ENCODE data around the gene ETFA.

ETFA gene

GRCh38 chr15:76217029-76217881 lies 94.0 kb downstream of the ETFA start:
- no peak overlapping the region for H3K4me3 ChIP-seq (ENCODE audit: low read length)
- no peak for TF ChIP-seq ZNF274 (IDR thresholded peaks at IDR 0.05; ENCODE audit: low read depth, low read length)

- no peak for TF ChIP-seq ZNF274 (IDR thresholded peaks at IDR 0.05; ENCODE audit: low read depth, low read length)
- no peak overlapping the region for H3K4me3 ChIP-seq (ENCODE audit: low read length)
Measured at GRCh38 chr15:76215634-76216033, 95.6 kb downstream of the ETFA start.

GRCh38 chr15:76209942-76210341 lies 101.3 kb downstream of the ETFA start:
- no peak overlapping the region for H3K4me3 ChIP-seq (ENCODE audit: low read length)
- TF ChIP-seq ZNF274 (IDR thresholded peaks at IDR 0.05; ENCODE audit: low read depth, low read length), result no peak

- H3K4me3 ChIP-seq (ENCODE audit: low read length), result no peak overlapping the region
- TF ChIP-seq ZNF274 (IDR thresholded peaks at IDR 0.05; ENCODE audit: low read depth, low read length), result no peak
Measured at GRCh38 chr15:76209523-76209922, 101.7 kb downstream of the ETFA start.

- no peak overlapping the region for H3K4me3 ChIP-seq (ENCODE audit: low read length)
- no peak for TF ChIP-seq ZNF274 (IDR thresholded peaks at IDR 0.05; ENCODE audit: low read depth, low read length)
Measured at GRCh38 chr15:76208786-76209424, 102.4 kb downstream of the ETFA start.

GRCh38 chr15:76208084-76208785 lies 103.0 kb downstream of the ETFA start:
- H3K4me3 ChIP-seq (ENCODE audit: low read length), result no peak overlapping the region
- no peak for TF ChIP-seq ZNF274 (IDR thresholded peaks at IDR 0.05; ENCODE audit: low read depth, low read length)

- no peak for TF ChIP-seq ZNF274 (IDR thresholded peaks at IDR 0.05; ENCODE audit: low read depth, low read length)
- H3K4me3 ChIP-seq (ENCODE audit: low read length), result no peak overlapping the region
Measured at GRCh38 chr15:76206325-76206976, 104.8 kb downstream of the ETFA start.

- H3K4me3 ChIP-seq (ENCODE audit: low read length), result no peak overlapping the region
- no peak for TF ChIP-seq ZNF274 (IDR thresholded peaks at IDR 0.05; ENCODE audit: low read depth, low read length)
Measured at GRCh38 chr15:76204916-76205460, 106.3 kb downstream of the ETFA start.

GRCh38 chr15:76204109-76204845 lies 107.0 kb downstream of the ETFA start:
- no peak for TF ChIP-seq ZNF274 (IDR thresholded peaks at IDR 0.05; ENCODE audit: low read depth, low read length)
- H3K4me3 ChIP-seq (ENCODE audit: low read length), result no peak overlapping the region

GRCh38 chr15:76203346-76204108 lies 107.7 kb downstream of the ETFA start:
- no peak overlapping the region for H3K4me3 ChIP-seq (ENCODE audit: low read length)
- no peak for TF ChIP-seq ZNF274 (IDR thresholded peaks at IDR 0.05; ENCODE audit: low read depth, low read length)

- TF ChIP-seq ZNF274 (IDR thresholded peaks at IDR 0.05; ENCODE audit: low read depth, low read length), result no peak
- no peak overlapping the region for H3K4me3 ChIP-seq (ENCODE audit: low read length)
Measured at GRCh38 chr15:76201536-76202255, 109.6 kb downstream of the ETFA start.

- no peak overlapping the region for H3K4me3 ChIP-seq (ENCODE audit: low read length)
- TF ChIP-seq ZNF274 (IDR thresholded peaks at IDR 0.05; ENCODE audit: low read depth, low read length), result no peak
Measured at GRCh38 chr15:76200641-76201105, 110.6 kb downstream of the ETFA start.
